Right atrium auricular region (tissue), 2 donors: ENCODE measurements around the gene LTBP1. TPM values are rescaled to one million over a fixed set of nuclear protein-coding genes. Genes with fewer than 3 reads are reported as not detected.
A peak's percentile ranks its signal among the peaks of the same experiment; 100 is the strongest.

ENCODE experiments used
- DNase-seq: peaks from one replicate; pipeline ENCODE4 v3.0.0-alpha.2; 2019; ENCODE audit warnings: low spot score
- H3K27ac ChIP-seq, 2 donors: fragments of 200-600 bp; sonication (generic); 1 replicate in 1 of 2; 2 replicates in 1 of 2; pipeline ENCODE4 v1.5.1; 2016 to 2019
- H3K27me3 ChIP-seq, 2 donors: fragments of 200-600 bp; sonication (generic); one replicate each; pipeline versions ENCODE4 v1.5.1 to v1.6.0; 2017 to 2019
- H3K36me3 ChIP-seq: fragments of 200-600 bp; sonication (generic); one replicate; pipeline ENCODE4 v1.5.1; 2016
- H3K4me1 ChIP-seq, 2 donors: fragments of 200-600 bp; sonication (generic); one replicate each; pipeline versions ENCODE4 v1.5.1 to v1.6.0; 2017 to 2019
- H3K4me3 ChIP-seq, 2 donors: fragments of 200-600 bp; sonication (generic); 1 replicate in 1 of 2; 2 replicates in 1 of 2; pipeline ENCODE4 v1.5.1; 2017 to 2019; ENCODE audit warnings: mild to moderate bottlenecking in 1 of 2, moderate library complexity in 1 of 2
- H3K9me3 ChIP-seq, 2 donors: fragments of 200-600 bp; sonication (generic); one replicate each; pipeline ENCODE4 v1.5.1; 2019
- CTCF ChIP-seq, 2 donors: fragments of 200-600 bp; sonication (generic); IDR thresholded peaks; one replicate each; pipeline ENCODE4 v1.5.1; 2019; ENCODE audit warnings: antibody characterized with exemption in 2 of 2
- total RNA-seq, 2 donors: library from RNA; depleted of rRNA; stranded (reverse); fragments of >200 nt; gene quantifications; one replicate each; pipeline ENCODE4 v1.1.0, GENCODE V29; 2016

The LTBP1 gene
- total RNA-seq, 2 donors from 2014 or later, result 168 to 291 TPM

GRCh38 chr2:33412920-33413319, 466.2 kb downstream of the LTBP1 start:
- Histone ChIP-seq H3K27ac (no peak overlapping the region), H3K27me3 (no peaks in the 10 kb centered on the region), H3K4me1 (no peaks in the 10 kb centered on the region), H3K36me3 (no peaks in the 10 kb centered on the region), H3K9me3 (peaks cover 0 to 6% of the 10 kb centered on the region in 2 donors), H3K4me3 (no peak overlapping the region)
- TF ChIP-seq CTCF (IDR thresholded peaks at IDR 0.05), result peak in 1 of 2 donors; percentile 68
- no peak for DNase-seq

GRCh38 chr2:33419581-33420200, 472.9 kb downstream of the LTBP1 start:
- no peak overlapping the region for H3K4me3 ChIP-seq
- H3K27me3 ChIP-seq, result no peaks in the 10 kb centered on the region
- no peaks in the 10 kb centered on the region for H3K36me3 ChIP-seq
- H3K4me1 ChIP-seq, result no peaks in the 10 kb centered on the region
- no peak for DNase-seq
- H3K9me3 ChIP-seq, result no peaks in the 10 kb centered on the region
- no peak for TF ChIP-seq CTCF (IDR thresholded peaks at IDR 0.05)
- H3K27ac ChIP-seq, result no peak overlapping the region

GRCh38 chr2:33420726-33421125, 474.0 kb downstream of the LTBP1 start:
- H3K36me3 ChIP-seq, result no peaks in the 10 kb centered on the region
- DNase-seq, result no peak
- no peaks in the 10 kb centered on the region for H3K27me3 ChIP-seq
- H3K9me3 ChIP-seq, result no peaks in the 10 kb centered on the region
- H3K4me3 ChIP-seq, result no peak overlapping the region
- H3K27ac ChIP-seq, result no peak overlapping the region
- no peaks in the 10 kb centered on the region for H3K4me1 ChIP-seq
- no peak for TF ChIP-seq CTCF (IDR thresholded peaks at IDR 0.05)

- TF ChIP-seq CTCF (IDR thresholded peaks at IDR 0.05), result no peak
- DNase-seq, result no peak
- Histone ChIP-seq H3K36me3 (no peaks in the 10 kb centered on the region), H3K27me3 (no peaks in the 10 kb centered on the region), H3K4me3 (no peak overlapping the region), H3K4me1 (no peaks in the 10 kb centered on the region), H3K9me3 (no peaks in the 10 kb centered on the region), H3K27ac (no peak overlapping the region)
Measured at GRCh38 chr2:33421820-33422219, 475.1 kb downstream of the LTBP1 start.

- no peak for DNase-seq
- TF ChIP-seq CTCF (IDR thresholded peaks at IDR 0.05), result no peak
Measured at GRCh38 chr2:33425161-33425560, 478.4 kb downstream of the LTBP1 start.

GRCh38 chr2:33425586-33426031, 478.9 kb downstream of the LTBP1 start:
- no peaks in the 10 kb centered on the region for H3K9me3 ChIP-seq
- TF ChIP-seq CTCF (IDR thresholded peaks at IDR 0.05), result no peak
- no peaks in the 10 kb centered on the region for H3K27me3 ChIP-seq
- DNase-seq, result no peak
- no peaks in the 10 kb centered on the region for H3K4me1 ChIP-seq
- H3K4me3 ChIP-seq, result no peak overlapping the region
- no peak overlapping the region for H3K27ac ChIP-seq
- H3K36me3 ChIP-seq, result no peaks in the 10 kb centered on the region

More at GRCh38 chr2:33425161-33425560, 478.4 kb downstream of the LTBP1 start:
- Histone ChIP-seq H3K9me3 (no peaks in the 10 kb centered on the region), H3K27ac (no peak overlapping the region), H3K36me3 (no peaks in the 10 kb centered on the region), H3K27me3 (no peaks in the 10 kb centered on the region), H3K4me1 (no peaks in the 10 kb centered on the region), H3K4me3 (no peak overlapping the region)
